NCI-H2029 (cell line): ENCODE measurements around the gene MPZL2.

Experiments used
- DNase-seq: peaks from one replicate; lab custom pipeline; 2025; lab: John Stamatoyannopoulos, UW

The MPZL2 gene

DNA sequence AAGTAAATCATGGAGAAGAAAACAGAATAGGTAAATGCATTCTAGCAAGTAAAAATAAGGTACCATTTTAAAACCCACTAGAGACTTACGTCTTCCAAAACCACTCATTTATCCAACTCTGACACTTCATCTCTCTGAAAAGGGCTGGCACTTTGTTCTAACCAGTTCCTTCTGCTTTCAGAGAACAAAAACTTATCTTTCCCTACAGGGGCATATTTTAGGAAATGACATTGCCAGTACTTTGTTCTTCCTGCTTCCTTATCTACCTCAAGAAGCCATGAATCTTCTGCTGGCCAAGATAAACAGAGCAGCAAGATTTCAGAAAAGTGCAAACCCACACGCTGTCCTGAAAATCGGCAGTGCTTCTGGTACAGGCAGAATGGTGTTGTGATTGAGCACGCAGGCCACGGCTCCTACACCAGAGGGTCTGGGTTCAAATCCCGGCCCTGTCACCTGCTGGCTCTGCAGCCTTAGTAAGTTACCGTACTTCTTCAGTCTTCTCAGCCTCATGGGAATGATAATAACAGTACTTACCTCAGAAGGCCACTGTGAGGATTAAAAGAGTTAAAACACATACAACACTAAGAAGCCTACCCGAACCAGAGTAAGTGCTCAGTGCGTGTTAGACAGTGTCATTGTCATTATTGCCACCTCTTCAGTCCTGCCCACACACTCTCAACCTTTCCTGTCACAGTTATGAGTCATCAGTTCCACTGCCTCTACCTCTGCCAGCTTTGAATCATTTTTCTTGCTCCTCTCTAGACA, 22.9 kb downstream of the MPZL2 start:
- DNase-seq = peak; percentile 67

DNA sequence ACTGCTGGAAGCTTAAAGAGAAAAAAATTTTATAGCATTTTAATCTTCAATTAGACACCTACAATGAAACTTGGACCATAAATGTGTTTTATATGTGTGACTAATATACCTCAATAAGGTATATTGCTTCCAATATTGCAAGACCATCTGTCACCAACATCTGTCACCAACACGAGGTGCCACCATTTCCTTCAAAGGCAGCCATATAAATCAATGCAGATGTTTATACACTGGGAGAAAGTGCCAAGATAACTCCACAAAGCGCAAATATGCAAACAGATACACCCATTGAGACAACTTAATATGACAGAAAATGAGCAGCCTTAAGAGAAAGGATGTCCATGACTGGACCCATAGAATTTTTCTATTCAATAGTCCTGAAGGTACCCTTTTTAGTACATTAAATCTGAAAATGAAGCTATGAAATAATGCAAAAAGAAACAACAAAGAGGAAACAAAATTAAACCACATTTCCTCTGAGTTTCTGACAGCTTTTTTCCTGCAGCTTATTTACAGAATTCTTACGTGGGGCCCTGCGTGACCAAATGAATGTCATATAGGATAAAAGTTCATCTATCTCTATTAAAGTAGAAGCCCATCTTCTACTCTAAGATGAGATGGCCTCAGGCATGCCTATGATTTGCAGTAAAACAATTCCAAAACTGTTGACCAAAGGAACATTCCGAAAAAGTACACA, 24.4 kb downstream of the MPZL2 start:
- DNase-seq = no peak

DNA sequence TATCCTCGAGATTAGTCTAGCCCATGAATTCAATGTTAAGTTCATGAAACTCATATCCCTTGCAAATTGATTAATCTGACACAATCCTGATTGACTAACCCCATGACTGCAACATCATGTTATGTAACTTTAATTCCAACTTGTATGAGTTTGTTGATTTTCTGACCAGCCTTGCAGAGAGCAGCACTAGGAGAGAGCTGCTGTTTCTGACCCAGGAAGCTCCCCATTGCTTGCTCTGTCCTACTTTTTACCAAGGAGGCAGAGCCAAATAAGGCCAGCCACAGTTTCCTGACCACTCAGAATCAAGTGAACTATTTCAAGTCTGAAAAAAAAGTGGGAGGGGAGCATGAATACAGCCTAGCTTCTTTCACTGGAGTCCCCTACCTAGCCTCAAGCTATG, 25.2 kb downstream of the MPZL2 start:
- no peak for DNase-seq

- DNase-seq = no peak
Observed at GRCh38 chr11:118238421-118238820, 25.7 kb downstream of the MPZL2 start.

- DNase-seq = no peak
Observed at GRCh38 chr11:118236170-118236569, 27.9 kb downstream of the MPZL2 start.

GRCh38 chr11:118234833-118235232, 29.3 kb downstream of the MPZL2 start:
- no peak for DNase-seq

GRCh38 chr11:118233850-118234249, 30.2 kb downstream of the MPZL2 start:
- DNase-seq = no peak

GRCh38 chr11:118233377-118233776, 30.7 kb downstream of the MPZL2 start:
- no peak for DNase-seq

- DNase-seq = no peak
Observed at GRCh38 chr11:118232659-118233058, 31.4 kb downstream of the MPZL2 start.

DNA sequence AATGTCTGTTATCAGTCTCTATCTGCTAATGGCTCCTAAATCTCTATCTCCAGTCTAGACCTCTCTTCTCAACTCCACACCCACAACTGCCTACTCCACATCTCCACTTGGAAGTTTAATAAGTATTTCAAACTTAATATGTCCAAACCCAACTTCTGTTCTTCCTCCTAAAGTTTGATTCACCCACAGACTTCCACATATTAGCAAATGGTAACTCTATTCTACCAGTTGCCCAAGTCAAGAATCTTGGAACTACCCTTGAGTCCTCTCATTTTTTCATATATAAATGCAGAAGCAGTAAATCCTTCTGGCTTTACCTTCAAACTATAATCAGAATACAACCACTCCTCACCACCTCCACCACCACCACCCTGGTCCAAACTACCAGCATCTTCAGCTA, 32.6 kb downstream of the MPZL2 start:
- no peak for DNase-seq

DNA sequence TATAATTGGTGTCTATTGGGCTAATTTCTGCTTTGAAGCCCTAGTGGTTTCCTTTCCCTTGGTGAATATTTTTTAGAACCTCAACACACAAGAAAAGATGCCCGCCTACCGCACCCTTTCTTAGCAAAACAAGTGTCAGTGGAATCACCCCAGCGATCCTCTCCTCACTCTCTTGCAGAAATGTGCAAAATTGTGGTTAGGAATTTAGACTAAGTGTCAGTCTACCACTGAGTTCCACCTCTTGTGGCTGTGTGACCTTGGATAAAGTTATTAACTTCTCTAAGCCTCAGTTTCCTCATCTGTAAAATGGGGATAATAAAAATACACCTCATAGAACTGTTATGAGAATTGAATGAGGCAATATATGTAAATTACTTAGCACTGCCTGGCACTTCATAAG, 34.0 kb downstream of the MPZL2 start:
- DNase-seq = no peak

DNA sequence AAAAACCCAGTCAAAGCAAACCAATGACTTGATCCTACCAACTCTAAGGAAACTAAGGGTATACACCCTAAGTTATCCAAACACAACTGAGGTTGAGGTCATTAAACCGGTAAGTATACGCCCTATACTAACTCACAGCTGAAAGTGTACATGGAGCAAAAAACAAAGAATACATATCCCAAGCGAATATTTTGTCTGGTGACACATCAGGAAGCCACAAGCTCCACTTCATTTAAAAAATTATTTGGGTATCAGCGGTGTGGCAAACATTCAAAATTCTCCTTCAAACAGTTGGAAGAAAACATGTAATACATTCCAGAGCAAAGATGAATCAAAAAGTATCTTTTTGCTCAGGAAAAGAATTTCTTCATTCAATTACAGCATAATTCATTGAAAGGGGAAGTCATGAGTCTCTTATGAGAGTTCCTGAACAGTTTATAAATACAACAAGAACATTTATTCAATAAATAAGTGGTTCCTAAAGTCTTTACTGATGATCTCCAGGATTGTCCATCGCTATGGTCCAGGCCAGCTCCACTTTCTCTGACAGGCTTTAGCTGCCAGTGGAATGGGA, 34.7 kb downstream of the MPZL2 start:
- no peak for DNase-seq

GRCh38 chr11:118227865-118228785, 36.0 kb downstream of the MPZL2 start:
- no peak for DNase-seq

DNA sequence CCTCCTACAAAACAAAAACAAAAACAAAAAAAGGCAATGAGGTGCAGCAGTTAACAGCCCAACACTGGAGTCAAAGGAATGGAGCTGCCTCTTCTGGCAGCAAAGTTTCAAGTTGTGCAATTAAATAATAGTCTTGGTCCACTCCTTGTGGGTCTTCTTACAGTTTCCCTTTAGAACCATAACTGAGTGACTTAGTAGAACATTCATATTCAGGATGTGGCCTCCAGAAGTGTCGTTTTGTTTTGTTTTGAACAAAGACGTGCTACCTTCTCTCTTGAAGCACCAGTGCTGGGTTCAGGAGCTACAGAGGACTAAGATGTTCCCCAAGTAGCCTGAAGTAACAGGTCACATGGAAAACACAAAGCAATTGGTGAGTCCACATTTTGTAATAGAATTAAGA, 37.3 kb downstream of the MPZL2 start:
- DNase-seq = no peak

GRCh38 chr11:118226296-118226695, 37.8 kb downstream of the MPZL2 start:
- no peak for DNase-seq

GRCh38 chr11:118224511-118225188, 39.4 kb downstream of the MPZL2 start, which contains the start of gene JAML:
Gene JAML (minus strand): TSS chr11:118225011. CDS start chr11:118214866, 10,145 bp downstream.
- no peak for DNase-seq

DNA sequence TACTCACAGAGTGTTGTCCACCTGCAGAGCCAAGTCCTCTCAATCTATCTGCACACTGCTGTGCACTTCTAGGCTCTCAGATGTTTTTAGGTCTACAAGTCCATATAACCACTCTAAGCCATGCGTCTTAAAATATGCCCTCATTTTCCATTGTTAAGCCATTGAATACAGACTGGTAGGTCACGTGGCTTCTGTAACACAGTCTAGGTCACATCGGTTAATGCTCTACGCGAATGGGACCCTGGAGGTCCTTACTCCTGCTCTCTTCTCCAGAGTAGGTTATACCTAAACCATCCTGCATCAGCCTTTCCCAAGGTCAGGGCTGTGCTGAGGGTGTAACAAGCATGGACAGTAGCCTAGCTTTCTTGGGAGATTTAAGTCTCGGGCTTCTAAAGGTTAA, 40.1 kb downstream of the MPZL2 start:
- no peak for DNase-seq

- DNase-seq = no peak
Observed at GRCh38 chr11:118223570-118223969, 40.5 kb downstream of the MPZL2 start.

- DNase-seq = no peak
Observed at GRCh38 chr11:118222437-118222836, 41.7 kb downstream of the MPZL2 start.

DNA sequence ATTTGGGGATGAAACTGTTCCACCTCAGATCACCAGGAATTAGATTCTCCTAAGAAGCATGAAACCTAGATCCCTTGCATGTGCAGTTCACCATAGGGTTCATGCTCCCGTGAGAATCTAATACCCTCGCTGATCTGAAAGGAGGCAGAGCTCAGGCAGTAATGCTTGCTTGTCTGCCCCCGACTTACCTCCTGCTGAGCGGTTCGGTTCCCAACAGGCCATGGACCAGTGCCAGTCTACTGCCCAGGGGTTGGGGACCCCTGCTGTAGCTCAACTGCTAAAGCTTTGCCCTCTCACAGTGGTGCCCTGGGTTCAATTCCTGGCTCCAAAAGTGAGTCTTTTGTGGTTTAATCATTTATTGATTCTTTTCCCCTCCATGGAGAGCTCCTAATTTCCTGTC, 42.7 kb downstream of the MPZL2 start:
- DNase-seq = no peak

DNA sequence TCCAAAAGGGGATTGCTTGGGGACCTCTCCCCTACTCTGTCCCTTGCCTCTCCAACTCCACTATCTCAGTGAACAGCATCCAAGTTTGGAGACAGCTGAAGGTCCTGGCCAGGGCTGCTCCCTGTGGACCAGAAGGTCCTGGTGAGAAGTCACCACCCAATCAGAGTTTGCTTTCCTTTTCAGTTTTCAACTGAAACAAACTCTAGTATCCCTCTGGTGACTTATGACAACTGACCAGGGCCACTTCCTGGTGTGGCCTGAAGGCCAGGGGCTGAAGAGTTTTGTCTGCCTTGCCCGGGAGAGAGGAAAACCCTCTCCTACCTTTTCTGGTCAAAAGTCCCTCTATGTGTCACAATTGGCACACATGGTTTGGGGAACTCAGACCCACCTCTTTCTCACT, 44.4 kb downstream of the MPZL2 start:
- DNase-seq = no peak

DNA sequence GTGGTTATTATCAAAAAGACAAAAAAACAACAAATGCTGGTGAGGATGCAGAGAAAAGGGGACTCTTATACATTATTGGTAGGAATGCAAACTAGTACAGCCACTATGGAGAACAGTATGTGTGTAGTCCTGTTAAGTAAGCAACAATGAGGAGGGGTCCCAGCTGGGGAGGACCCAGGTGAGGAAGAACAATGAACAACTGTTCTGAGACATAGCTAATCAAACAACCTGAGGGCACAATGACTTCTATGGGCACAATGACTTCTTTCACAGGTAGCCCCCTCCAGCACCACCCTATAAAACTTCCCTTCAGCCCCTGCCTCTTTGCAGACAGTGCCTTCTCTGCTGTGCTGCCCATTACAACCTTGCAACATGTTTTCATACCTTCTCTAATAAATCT, 44.9 kb downstream of the MPZL2 start:
- DNase-seq = no peak
